NCI-H1092 treated with DMSO at 0.1 percent for 48 hours (cell line): ENCODE results near the gene GALNT14.
A peak's percentile ranks its signal among the peaks of the same experiment; 100 is the strongest.

Source experiments
- DNase-seq: peaks from one replicate; lab custom pipeline; 2025; lab: John Stamatoyannopoulos, UW

Gene GALNT14

GRCh38 chr2:31054842-31055388, 83.3 kb downstream of the GALNT14 start:
- DNase-seq: no peak

- no peak for DNase-seq
Observed at GRCh38 chr2:31053929-31054782, 84.1 kb downstream of the GALNT14 start.

- DNase-seq: no peak
Observed at GRCh38 chr2:31052284-31052683, 86.0 kb downstream of the GALNT14 start.

- no peak for DNase-seq
Observed at GRCh38 chr2:31051258-31052140, 86.7 kb downstream of the GALNT14 start.

- no peak for DNase-seq
Observed at GRCh38 chr2:31049916-31050588, 88.2 kb downstream of the GALNT14 start.

- DNase-seq: no peak
Observed at GRCh38 chr2:31049264-31049663, 89.0 kb downstream of the GALNT14 start.

- no peak for DNase-seq
Observed at GRCh38 chr2:31047599-31047998, 90.6 kb downstream of the GALNT14 start.

GRCh38 chr2:31038385-31038784, 99.9 kb downstream of the GALNT14 start:
- DNase-seq: no peak

- no peak for DNase-seq
Observed at GRCh38 chr2:31037058-31037457, 101.2 kb downstream of the GALNT14 start.

- no peak for DNase-seq
Observed at GRCh38 chr2:31033032-31033431, 105.2 kb downstream of the GALNT14 start.

GRCh38 chr2:31032475-31032874, 105.8 kb downstream of the GALNT14 start:
- DNase-seq: no peak

GRCh38 chr2:31031132-31031706, 107.0 kb downstream of the GALNT14 start:
- no peak for DNase-seq

GRCh38 chr2:31028417-31028816, 109.8 kb downstream of the GALNT14 start:
- DNase-seq: no peak

GRCh38 chr2:31027549-31027948, 110.7 kb downstream of the GALNT14 start:
- no peak for DNase-seq

- DNase-seq: no peak
Observed at GRCh38 chr2:31023541-31023940, 114.7 kb downstream of the GALNT14 start.

- no peak for DNase-seq
Observed at GRCh38 chr2:31020713-31021112, 117.5 kb downstream of the GALNT14 start.

- no peak for DNase-seq
Observed at GRCh38 chr2:31018280-31018679, 120.0 kb downstream of the GALNT14 start.

GRCh38 chr2:31016648-31017047, 121.6 kb downstream of the GALNT14 start:
- DNase-seq: no peak

- DNase-seq: no peak
Observed at GRCh38 chr2:31014516-31014915, 123.7 kb downstream of the GALNT14 start.

GRCh38 chr2:31013301-31013700, 124.9 kb downstream of the GALNT14 start:
- no peak for DNase-seq

GRCh38 chr2:31012406-31012805, 125.8 kb downstream of the GALNT14 start:
- DNase-seq: no peak

GRCh38 chr2:31011587-31011986, 126.7 kb downstream of the GALNT14 start:
- DNase-seq: peak; percentile 66
